Esophagus (tissue), 2 donors: Measurements from ENCODE around the gene UBE3C. TPM values are rescaled to one million over a fixed set of nuclear protein-coding genes. Genes with fewer than 3 reads are reported as not detected.

Source experiments
- H3K27ac ChIP-seq, 2 donors: one replicate each; pipeline ENCODE4 v1.5.1; 2013; ENCODE audit warnings: low read depth in 2 of 2, mild to moderate bottlenecking in 2 of 2, inconsistent platforms in 1 of 2, low read length in 1 of 2, moderate library complexity in 1 of 2
- H3K27me3 ChIP-seq, 2 donors: one replicate each; pipeline ENCODE4 v1.6.1; 2013; ENCODE audit warnings: low read length in 2 of 2, control low read depth in 1 of 2, mild to moderate bottlenecking in 1 of 2; ENCODE audit not compliant: insufficient read depth in 2 of 2, control insufficient read depth in 1 of 2
- H3K36me3 ChIP-seq, 2 donors: one replicate each; pipeline ENCODE4 v1.6.1; 2013; ENCODE audit warnings: low read length in 1 of 2; ENCODE audit not compliant: control insufficient read depth in 2 of 2, insufficient read depth in 2 of 2
- H3K4me1 ChIP-seq, 2 donors: one replicate each; pipeline ENCODE4 v1.6.1; 2013; ENCODE audit warnings: low read length in 1 of 2; ENCODE audit not compliant: control insufficient read depth in 2 of 2, insufficient read depth in 2 of 2
- H3K4me3 ChIP-seq, 2 donors: one replicate each; pipeline ENCODE4 v1.5.1; 2013; ENCODE audit warnings: low read length in 2 of 2, mild to moderate bottlenecking in 2 of 2, low read depth in 1 of 2, moderate library complexity in 1 of 2
- H3K9me3 ChIP-seq, 2 donors: one replicate each; pipeline ENCODE4 v1.6.1; 2013; ENCODE audit warnings: mild to moderate bottlenecking in 2 of 2, low read depth in 1 of 2, low read length in 1 of 2, moderate library complexity in 1 of 2; ENCODE audit not compliant: control insufficient read depth in 2 of 2, insufficient read depth in 1 of 2
- WGBS, 2 donors: extraction: QIAGEN DNeasy Blood & Tissue Kit; methylation state at CpG; one replicate each; pipeline ENCODE4 v1.1.7; 2013; 5-methylcytosine and 5-hydroxymethylcytosine counted together
- polyA plus RNA-seq, 2 donors: library from polyadenylated mRNA; stranded (reverse); fragments of 200-250 nt; gene quantifications; one replicate each; pipeline ENCODE4 v1.2.3, GENCODE V29; 2013
- donor health status: healthy with polysubstance abuse.
- donor health status: Bipolar disorder and iron deficiency.

The UBE3C gene
- polyA plus RNA-seq, 2 donors = 12.6 to 23.0 TPM

DNA sequence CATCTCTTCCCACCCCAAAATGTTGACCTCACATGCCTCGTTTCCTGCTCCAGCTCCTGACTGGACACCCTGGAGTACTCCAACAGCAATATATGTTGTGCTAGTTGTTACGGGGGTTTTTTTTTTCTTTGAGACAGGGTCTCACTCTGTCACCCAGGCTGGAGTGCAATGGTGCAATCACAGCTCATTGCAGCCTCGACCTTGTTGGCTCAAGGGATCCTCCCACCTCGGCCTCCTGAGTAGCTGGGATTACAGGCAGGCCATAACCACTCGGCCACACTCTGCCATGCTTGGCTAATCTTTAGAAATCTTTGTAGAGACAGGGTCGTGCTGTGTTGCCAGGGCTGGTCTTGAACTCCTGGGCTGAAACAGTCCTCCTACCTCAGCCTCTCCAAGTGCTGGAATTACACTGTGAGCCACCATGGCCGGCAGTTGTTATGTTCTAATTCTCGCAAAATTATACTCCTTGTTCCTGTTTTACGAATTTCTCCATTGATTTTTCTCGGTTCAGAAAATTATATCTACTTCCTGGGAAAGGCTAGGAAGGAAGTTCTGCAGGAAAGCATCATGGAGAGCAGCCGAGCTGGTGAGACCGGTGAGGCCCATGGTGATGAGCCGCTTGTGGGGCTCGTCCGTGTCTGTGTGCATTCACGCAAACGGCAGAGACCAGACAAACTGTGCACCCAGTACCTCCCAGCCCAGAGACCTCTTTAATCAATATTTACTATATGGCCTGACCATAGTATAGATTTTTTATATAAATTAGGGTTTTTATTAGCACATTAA, 145.7 kb downstream of the UBE3C start:
- Histone ChIP-seq H3K36me3 (no peaks in the 10 kb centered on the region), H3K27ac (no peak overlapping the region), H3K27me3 (no peaks in the 10 kb centered on the region), H3K9me3 (no peaks in the 10 kb centered on the region), H3K4me3 (no peak overlapping the region), H3K4me1 (peaks cover 5 to 20% of the 10 kb centered on the region in 2 donors)
- 85 to 94% methylated on average over 17 of the region's 17 CpGs for WGBS, 2 donors

GRCh38 chr7:157291404-157292080, 152.8 kb downstream of the UBE3C start:
- 83 to 87% methylated on average over 29 of the region's 29 CpGs for WGBS, 2 donors
- peak overlapping the region; percentile 93 to 95 for H3K27ac ChIP-seq

GRCh38 chr7:157292258-157292657, 153.5 kb downstream of the UBE3C start:
- peak overlapping the region; percentile 93 to 95 for H3K27ac ChIP-seq
- H3K27me3 ChIP-seq = no peaks in the 10 kb centered on the region
- peaks cover 9 to 14% of the 10 kb centered on the region in 2 donors for H3K4me1 ChIP-seq
- H3K36me3 ChIP-seq = no peaks in the 10 kb centered on the region
- 77 to 80% methylated on average over 9 of the region's 9 CpGs for WGBS, 2 donors
- no peaks in the 10 kb centered on the region for H3K9me3 ChIP-seq
- H3K4me3 ChIP-seq = peak overlapping the region in 1 of 2 donors; percentile 23

More at GRCh38 chr7:157291404-157292080, 152.8 kb downstream of the UBE3C start:
- Histone ChIP-seq H3K36me3 (no peaks in the 10 kb centered on the region), H3K4me1 (peaks cover 9 to 16% of the 10 kb centered on the region in 2 donors), H3K9me3 (no peaks in the 10 kb centered on the region), H3K4me3 (no peak overlapping the region), H3K27me3 (no peaks in the 10 kb centered on the region)

DNA sequence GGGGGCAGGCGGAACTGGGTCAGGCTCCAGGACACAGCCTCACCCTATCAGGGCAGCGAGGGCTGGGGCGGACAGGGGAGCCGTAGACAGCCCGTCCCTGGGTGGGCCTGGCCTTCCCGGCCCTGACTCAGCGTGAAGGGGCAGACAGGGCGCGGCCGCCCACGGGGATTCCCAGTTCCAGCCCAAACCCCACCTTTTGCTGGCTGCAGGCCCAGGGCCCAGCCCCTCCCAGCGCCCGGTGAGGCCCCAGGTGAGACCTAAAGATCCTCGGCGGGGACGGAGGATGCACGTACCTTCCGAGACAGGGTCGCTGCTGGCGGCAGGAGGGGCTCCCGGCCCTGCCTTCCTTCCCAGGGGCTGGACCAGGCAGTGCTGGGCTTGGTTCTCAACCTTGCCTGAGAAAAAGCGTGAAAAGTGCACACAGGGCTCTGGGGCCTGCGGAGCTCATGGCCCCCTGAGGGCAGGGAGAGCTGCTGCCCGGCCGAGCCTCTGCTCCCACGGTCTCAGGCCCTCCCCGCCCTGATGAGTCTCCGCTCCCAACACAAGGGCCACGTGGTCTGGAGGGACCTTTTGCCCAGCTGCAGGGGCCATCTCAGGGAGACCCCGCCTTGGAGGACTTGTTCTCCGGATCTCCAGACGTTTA, 154.2 kb downstream of the UBE3C start:
- peak overlapping the region; percentile 93 to 95 for H3K27ac ChIP-seq
- H3K4me1 ChIP-seq = peaks cover 9 to 14% of the 10 kb centered on the region in 2 donors
- H3K4me3 ChIP-seq = peak overlapping the region; percentile 20 to 42
- WGBS, 2 donors = 42 to 47% methylated on average over 29 to 32 of the region's 32 CpGs
- no peaks in the 10 kb centered on the region for H3K36me3 ChIP-seq
- no peaks in the 10 kb centered on the region for H3K9me3 ChIP-seq
- H3K27me3 ChIP-seq = no peaks in the 10 kb centered on the region

DNA sequence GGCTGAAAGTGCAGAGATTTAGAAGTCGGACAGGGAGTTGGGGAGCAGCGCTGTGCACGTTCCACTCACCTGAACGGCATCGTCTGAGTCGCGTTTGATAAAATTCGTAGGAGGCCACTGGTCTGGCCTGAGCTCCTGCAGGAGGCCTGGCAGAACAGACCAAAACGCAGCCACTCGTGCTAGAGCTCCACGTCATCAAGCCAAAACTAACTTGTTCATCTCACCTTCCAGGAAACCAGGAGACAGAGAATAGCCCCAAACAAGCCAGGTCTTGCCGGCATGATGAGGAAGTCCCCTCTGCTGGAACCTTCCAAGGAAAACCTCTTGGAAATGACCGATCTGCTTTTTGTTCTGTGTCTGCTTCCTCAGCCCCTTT, 154.7 kb downstream of the UBE3C start:
- Histone ChIP-seq H3K27me3 (no peaks in the 10 kb centered on the region), H3K4me1 (peaks cover 9 to 14% of the 10 kb centered on the region in 2 donors), H3K36me3 (no peaks in the 10 kb centered on the region), H3K27ac (peak overlapping the region; percentile 93 to 95), H3K4me3 (peak overlapping the region in 1 of 2 donors; percentile 42), H3K9me3 (no peaks in the 10 kb centered on the region)
- 59 to 63% methylated on average over 13 of the region's 13 CpGs for WGBS, 2 donors

DNA sequence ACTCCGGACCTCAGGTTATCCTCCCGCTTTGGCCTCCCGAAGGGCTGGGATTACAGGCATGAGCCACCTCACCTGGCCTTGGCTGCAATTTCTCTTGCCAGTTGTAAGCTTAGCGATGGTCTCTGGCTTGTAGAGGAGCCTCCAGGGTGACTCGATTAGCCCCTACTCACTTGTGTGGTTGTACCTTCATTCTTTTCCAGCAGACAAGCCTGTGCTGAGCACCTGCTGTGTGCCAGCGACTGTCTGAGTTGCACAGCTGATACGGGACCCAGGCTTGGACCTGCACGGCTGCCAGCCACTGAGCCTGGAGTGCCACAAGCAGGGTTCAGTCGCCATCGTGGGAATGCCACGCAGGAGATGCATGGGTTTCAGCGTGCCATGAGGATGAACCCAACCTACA, 156.0 kb downstream of the UBE3C start:
- Histone ChIP-seq H3K9me3 (no peaks in the 10 kb centered on the region), H3K4me1 (peaks cover 4 to 24% of the 10 kb centered on the region in 2 donors), H3K4me3 (no peak overlapping the region), H3K27ac (no peak overlapping the region), H3K36me3 (no peaks in the 10 kb centered on the region), H3K27me3 (no peaks in the 10 kb centered on the region)
- 67 to 82% methylated on average over 12 of the region's 12 CpGs for WGBS, 2 donors

- no peaks in the 10 kb centered on the region for H3K36me3 ChIP-seq
- H3K4me1 ChIP-seq = peaks cover 2 to 26% of the 10 kb centered on the region in 2 donors
- H3K27me3 ChIP-seq = no peaks in the 10 kb centered on the region
- H3K27ac ChIP-seq = no peak overlapping the region
- H3K4me3 ChIP-seq = no peak overlapping the region
- WGBS, 2 donors = 91 to 94% methylated on average over 11 to 12 of the region's 12 CpGs
- H3K9me3 ChIP-seq = no peaks in the 10 kb centered on the region
Measured at GRCh38 chr7:157295338-157295737, 156.6 kb downstream of the UBE3C start.

- no peaks in the 10 kb centered on the region for H3K36me3 ChIP-seq
- no peaks in the 10 kb centered on the region for H3K9me3 ChIP-seq
- H3K4me1 ChIP-seq = peaks cover 0 to 26% of the 10 kb centered on the region in 2 donors
- no peak overlapping the region for H3K27ac ChIP-seq
- no peaks in the 10 kb centered on the region for H3K27me3 ChIP-seq
- 56 to 58% methylated on average over 13 of the region's 13 CpGs for WGBS, 2 donors
- H3K4me3 ChIP-seq = no peak overlapping the region
Measured at GRCh38 chr7:157297185-157297584, 158.5 kb downstream of the UBE3C start.

DNA sequence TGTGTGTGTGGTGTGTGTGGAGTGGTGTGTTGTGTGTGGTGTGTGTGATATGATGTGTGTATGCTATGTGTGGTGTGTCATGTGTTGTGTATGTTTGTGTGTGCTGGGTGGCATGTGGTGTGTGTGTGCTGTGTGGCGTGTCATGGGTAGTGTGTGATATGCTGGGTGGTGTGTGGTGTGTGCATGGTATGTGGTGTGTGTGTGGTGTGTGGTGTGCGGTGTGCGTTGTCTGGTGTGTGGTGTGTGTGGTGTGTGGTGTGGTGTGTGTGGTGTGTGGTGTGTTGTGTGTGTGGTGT, 160.5 kb downstream of the UBE3C start:
- Histone ChIP-seq H3K4me1 (peaks cover 0 to 18% of the 10 kb centered on the region in 2 donors), H3K4me3 (no peak overlapping the region), H3K27me3 (no peaks in the 10 kb centered on the region), H3K36me3 (no peaks in the 10 kb centered on the region), H3K9me3 (no peaks in the 10 kb centered on the region), H3K27ac (peak overlapping the region; percentile 72 to 85)
- WGBS, 2 donors = 93 to 96% methylated on average over 3 of the region's 3 CpGs
